Left renal cortex interstitium (tissue), 4 donors: ENCODE data around the gene RETREG2. TPM values are rescaled to one million over a fixed set of nuclear protein-coding genes. Genes with fewer than 3 reads are reported as not detected.

Experiments
- DNase-seq, 4 donors: peaks; one replicate each; pipeline ENCODE4 v3.0.0-alpha.2; 2013; ENCODE audit warnings: low read depth in 4 of 4, low spot score in 2 of 4, missing footprints in 1 of 4
- polyA plus RNA-seq, 4 donors: library from polyadenylated mRNA; unstranded; fragments of 120-200 nt; gene quantifications; one replicate each; pipeline ENCODE4 v1.2.1, GENCODE V29; 2013; ENCODE audit not compliant: insufficient read length in 4 of 4

RETREG2 gene
- polyA plus RNA-seq, 4 donors: 106 to 125 (median 120) TPM

- no peak for DNase-seq
Observed at GRCh38 chr2:219210886-219211362, 32.8 kb downstream of the RETREG2 start.

GRCh38 chr2:219213026-219213415, 34.9 kb downstream of the RETREG2 start:
- DNase-seq: no peak

DNA sequence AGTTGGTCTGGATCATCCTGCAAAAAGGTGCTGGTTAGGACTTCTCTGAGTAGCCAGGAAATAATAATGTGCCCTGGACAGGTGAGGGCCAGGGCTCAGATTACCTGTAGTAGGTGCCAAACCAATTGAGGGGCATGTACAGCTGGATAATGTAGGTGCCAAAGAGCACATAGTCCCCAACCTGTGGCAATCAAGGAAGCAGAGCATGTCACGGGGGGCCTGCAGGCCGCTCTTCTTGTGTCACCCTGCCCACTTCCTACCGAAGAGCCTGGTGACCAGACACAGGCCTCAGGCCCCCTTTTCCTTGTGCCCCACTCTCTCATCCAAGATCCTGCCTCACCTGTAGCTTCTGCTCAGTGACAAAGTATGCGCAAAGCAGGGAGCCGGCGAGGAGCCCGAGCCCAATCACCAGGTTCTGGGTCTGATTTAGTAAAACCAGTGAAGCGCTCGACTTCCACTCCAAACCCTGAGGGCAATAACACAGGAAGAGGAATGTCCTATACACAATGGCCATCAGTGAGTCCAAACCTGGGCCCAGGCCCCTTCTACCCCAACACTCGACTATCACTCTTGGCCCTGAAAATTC, 35.5 kb downstream of the RETREG2 start:
- no peak for DNase-seq

DNA sequence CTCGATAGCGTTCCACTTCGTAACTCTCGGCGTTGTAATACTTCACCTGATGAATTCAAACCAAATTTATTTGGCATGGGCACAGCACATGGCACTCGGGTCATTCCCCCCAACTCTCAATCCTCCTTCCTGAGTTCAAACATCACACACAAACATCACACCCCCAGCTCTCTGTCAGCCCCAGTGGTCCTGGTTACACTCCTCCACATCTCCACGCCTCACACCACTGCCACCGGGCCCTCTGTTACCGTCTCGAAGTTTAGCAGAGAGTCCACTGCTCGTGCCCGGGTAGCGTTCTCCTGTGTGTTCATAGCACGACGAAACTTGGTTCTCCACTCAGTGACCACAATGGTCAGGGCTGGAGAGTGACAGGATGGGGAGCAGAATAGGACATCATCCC, 36.1 kb downstream of the RETREG2 start:
- no peak for DNase-seq

GRCh38 chr2:219214786-219215185, 36.7 kb downstream of the RETREG2 start:
- no peak for DNase-seq

DNA sequence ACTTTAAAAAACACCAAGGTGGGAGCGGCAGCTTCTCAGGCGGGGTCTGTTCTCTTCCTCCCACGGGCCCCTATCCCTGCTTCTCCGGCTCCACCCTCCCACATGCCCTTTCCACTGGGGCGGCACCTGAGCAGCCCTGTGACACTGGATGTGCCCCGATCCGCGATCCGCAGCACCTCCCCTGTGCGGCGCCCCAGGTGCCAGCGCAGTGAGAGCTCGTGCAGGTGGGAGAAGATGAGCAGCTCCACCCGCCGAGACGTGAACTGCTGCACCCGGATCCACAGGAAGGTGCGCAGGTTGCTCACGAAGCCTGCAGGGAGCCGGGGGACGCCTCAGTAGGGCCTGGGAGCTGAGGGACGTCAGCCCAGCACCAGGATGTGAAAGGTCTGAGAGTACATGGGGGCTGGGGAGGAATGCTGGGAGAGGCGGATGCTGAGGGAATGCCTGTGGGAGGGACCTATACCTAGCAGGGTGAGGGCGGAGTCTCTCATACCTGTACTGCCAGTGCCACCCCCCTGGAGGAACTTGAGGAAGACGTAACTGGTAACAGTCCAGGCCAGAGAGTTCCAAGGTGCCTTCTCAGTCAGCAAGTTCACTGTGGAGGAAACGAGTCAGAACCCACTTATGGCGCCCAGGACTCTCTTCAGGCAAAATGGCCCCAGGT, 37.9 kb downstream of the RETREG2 start:
- no peak for DNase-seq

- no peak for DNase-seq
Observed at GRCh38 chr2:219216535-219216915, 38.5 kb downstream of the RETREG2 start.

GRCh38 chr2:219218217-219218731, 40.2 kb downstream of the RETREG2 start:
- peak in 1 of 4 donors; percentile 59 for DNase-seq

DNA sequence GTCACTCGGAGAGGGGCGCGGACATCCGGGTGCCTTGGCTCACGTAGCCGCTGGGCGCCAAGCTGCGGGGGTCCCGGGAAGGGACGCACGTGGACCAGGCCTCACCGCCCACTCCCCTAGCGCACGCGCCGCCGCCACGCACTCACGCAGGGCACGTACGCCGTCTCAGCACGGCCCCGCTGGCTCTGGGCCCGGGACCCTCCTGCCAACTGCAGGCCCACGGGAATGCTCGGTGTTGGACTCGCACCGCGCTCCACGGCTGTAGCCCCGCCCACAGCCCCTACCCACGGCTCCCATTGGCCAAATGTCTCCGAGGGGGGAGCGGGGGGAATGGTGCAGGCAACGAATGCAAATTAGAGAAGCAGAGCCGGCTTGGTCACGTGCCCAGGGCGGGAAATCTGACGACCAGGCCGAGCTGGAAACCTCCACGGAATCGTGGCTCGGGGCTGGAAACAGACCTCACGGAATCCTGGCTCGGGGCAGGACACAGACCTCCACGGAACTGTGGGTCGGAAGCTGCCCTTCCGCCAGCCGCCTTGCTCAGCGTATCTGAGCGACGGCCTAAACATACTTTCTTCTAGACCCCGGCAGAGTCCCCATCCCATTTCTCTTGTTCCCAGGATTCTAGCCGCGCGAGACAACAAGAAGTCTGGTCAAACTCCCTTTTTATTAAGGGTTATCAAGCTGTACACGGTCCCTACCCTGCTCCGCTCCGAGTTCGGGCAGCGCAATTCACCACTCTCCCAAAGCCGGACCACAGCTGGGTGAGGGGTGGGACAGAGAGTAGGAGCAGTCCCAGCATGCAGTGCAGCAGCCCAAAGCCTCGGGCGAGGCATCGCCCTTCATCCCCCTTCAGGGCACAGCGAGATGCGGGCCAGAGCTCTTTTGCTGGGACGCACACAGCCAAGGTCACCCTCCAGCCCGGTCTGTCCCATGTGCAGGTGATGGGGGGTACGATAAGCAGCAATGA, 40.9 kb downstream of the RETREG2 start, which contains the start of gene ABCB6:
ABCB6 (minus strand) TSS at position 227 of the 970 bp plus-strand sequence. CDS start 285 bp downstream, outside the sequence.
- DNase-seq: peak in 3 of 4 donors; percentile 75 to 93 (median 85)

DNA sequence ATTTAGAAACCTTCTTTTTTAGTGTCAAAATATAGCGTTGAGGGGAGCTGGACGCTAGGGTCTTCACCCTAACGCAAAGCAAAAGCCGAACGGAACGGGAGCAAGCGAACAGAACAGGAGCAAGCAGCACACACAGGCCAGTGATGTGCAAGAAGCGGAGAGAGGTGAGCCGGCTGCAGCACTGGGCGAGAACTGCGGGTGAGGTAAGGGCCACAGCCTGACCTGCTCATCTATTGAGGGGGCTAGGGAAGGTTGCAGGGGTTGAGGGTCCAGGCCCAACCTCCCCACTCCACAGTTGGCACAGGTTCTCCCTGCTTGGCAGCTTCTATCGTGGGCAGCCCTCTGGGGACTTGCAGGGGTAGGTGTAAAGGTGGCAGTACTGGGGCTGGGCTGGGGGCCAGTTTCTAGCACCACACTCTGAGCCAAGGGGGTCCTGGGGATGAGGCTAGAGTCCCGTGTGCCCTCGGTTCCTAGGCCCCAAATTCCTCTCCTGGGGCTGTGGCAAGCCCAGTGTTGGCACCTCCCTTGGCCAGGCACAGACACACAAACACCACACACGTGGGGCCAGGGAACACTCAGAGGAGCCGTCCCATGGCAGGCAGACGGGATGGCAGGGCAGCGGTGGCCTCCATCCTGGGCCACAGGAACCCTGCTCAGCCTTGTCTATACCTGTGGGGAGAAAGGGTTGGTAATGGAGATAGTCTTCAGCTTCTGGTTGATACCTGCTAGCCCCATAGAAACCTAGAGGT, 41.9 kb downstream of the RETREG2 start:
- DNase-seq: no peak

GRCh38 chr2:219220652-219221402, 42.8 kb downstream of the RETREG2 start:
- no peak for DNase-seq

- no peak for DNase-seq
Observed at GRCh38 chr2:219221957-219222518, 44.0 kb downstream of the RETREG2 start.

GRCh38 chr2:219223831-219224610, 45.9 kb downstream of the RETREG2 start:
- DNase-seq: no peak

DNA sequence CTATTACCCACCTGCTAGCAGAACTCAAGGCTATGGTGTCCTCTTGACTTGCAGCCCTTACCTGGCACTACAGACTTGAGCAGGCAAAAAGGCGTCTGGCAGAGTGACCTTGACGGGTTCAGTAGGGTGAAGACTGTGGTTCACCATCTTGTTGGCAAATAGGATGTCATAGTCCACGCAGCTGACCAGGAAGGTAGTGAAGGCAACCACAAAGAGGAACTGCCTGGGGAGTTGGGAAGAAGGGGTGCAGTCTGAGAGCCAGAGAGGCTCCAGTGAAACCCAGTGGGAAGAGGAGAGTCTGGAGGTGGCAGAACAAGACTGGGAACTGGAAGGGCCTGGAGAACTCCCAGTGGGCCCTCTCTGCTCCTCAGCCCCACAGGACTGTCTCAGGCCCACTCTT, 47.3 kb downstream of the RETREG2 start:
- DNase-seq: no peak

GRCh38 chr2:219228041-219228910, 50.2 kb downstream of the RETREG2 start:
- no peak for DNase-seq

GRCh38 chr2:219228911-219229304, 50.8 kb downstream of the RETREG2 start:
- no peak for DNase-seq

GRCh38 chr2:219229305-219230058, 51.4 kb downstream of the RETREG2 start, which contains the start of the genes ANKZF1 and ATG9A:
Gene ANKZF1, plus strand, starts transcription at chr2:219229806. Its CDS starts 452 bp downstream, at chr2:219230258.
Gene ATG9A, minus strand, starts transcription at chr2:219229636. Its CDS starts 1,612 bp downstream, at chr2:219228024.
- DNase-seq: peak in 3 of 4 donors; percentile 93 to 98 (median 95)
